Activated CD8-positive, alpha-beta memory T cell treated with anti-CD3 and anti-CD28 coated beads for 1 hour (primary cell): ENCODE results near the gene OR2G6.
"Not testable (repeated sequence)": the region's sequence is repeated elsewhere in the genome, so short reads cannot be mapped to it uniquely, and the experiment has no call there.

Source experiments
- DNase-seq, 2 donors: peaks; one replicate each; pipeline ENCODE4 v3.0.0-alpha.2; 2020; ENCODE audit warnings: low read depth in 1 of 2; ENCODE audit errors: extremely low read depth in 1 of 2

The OR2G6 gene

DNA sequence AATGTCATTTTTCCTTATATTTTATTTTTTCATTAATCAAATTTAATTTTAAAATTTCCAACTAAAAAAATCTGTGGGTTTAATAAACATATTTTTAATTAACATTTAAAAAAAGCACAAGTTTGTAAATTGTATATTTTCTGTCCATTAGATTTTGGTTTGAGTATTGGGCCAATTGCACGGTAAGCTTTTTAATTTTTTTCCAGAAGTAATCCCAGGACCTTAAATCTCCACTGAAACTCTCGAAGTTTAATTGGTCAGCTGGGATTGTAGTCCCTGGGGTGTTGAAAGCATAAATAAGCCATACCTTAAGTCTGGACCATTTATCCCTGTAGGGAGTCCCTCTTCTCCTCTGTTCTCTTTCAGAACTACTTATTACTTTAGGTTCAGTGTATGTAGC lies at the start of gene OR2G6:
Gene OR2G6 (plus strand): TSS at position 301 of the 400 bp plus-strand sequence. CDS start 13,574 bp downstream, outside the sequence.
- DNase-seq: not testable (repeated sequence)

DNA sequence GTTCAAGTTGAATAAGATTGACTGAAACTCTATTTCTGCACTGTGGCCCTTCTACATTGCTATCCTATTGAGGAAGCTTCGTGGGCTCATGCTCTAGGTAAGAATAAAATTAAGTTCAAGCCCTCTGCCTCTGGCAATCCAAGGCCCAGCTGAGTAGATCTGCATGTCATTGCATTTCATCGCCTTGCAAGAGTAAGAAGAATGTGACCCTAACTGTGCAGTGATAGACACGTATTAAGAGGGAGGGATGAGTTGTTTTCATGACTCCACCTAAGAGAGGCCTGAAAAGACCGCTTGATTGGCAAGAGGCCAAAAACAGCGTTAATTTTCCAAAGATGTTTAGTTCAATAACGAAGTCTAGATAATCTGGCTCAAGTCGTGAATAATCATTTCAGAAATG lies 48.8 kb upstream of the OR2G6 start:
- DNase-seq: not testable (repeated sequence)

- DNase-seq: no peak
Measured at GRCh38 chr1:248471154-248471553, 36.7 kb upstream of the OR2G6 start.

DNA sequence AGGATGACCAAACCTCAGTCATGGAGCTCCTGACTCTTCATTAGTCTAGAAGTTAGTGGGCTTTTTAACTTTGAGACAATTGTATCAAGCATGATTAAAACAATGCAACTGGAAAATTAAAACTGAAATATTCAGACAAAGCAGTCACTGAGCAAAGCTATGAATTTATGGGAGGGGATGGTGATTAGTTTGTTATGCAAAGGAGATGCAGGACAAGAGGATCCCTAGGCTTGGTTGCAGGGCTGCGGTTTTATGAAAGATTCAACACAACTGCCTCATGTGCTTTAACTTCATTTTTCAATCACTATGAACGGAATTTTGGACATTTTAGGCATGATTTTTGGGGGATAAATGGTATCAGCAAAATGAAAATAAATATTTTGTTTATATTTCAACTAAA lies 35.8 kb upstream of the OR2G6 start:
- DNase-seq: not testable (repeated sequence)

GRCh38 chr1:248473051-248473450 lies 34.8 kb upstream of the OR2G6 start, which contains the start of gene OR2T3:
Gene OR2T3, plus strand, starts transcription at chr1:248473351. Its CDS starts 0 bp downstream, at chr1:248473351.
- DNase-seq: not testable (repeated sequence)

GRCh38 chr1:248475660-248476059 lies 32.2 kb upstream of the OR2G6 start:
- DNase-seq: not testable (repeated sequence)

GRCh38 chr1:248481686-248482579 lies 25.9 kb upstream of the OR2G6 start:
- DNase-seq: not testable (repeated sequence)

DNA sequence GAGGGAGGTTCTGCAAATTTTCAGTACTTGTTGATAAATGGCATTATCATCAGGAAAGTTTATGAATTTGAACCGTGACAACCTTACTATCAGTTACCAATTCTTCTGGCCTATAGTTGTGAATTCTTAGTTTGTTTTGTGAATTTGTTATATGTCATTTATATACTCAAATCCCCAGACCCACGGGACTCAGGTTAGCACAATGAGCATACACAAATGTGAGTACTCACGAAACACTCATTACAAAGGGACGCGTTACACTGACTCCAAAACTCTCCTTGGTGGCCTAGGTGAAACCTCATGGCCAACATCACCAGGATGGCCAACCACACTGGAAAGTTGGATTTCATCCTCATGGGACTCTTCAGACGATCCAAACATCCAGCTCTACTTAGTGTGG lies 19.6 kb upstream of the OR2G6 start, which contains the start of gene OR2T5:
Gene OR2T5 (plus strand): TSS at position 301 of the 400 bp plus-strand sequence. CDS start 0 bp downstream, at position 301.
- not testable (repeated sequence) for DNase-seq

GRCh38 chr1:248496661-248497060 lies 11.2 kb upstream of the OR2G6 start:
- DNase-seq: not testable (repeated sequence)

GRCh38 chr1:248500305-248501035 lies 7.4 kb upstream of the OR2G6 start:
- not testable (repeated sequence) for DNase-seq

- DNase-seq: not testable (repeated sequence)
Measured at GRCh38 chr1:248510217-248510616, 2.3 kb downstream of the OR2G6 start.

- no peak for DNase-seq
Measured at GRCh38 chr1:248521856-248522255, 14.0 kb downstream of the OR2G6 start.

DNA sequence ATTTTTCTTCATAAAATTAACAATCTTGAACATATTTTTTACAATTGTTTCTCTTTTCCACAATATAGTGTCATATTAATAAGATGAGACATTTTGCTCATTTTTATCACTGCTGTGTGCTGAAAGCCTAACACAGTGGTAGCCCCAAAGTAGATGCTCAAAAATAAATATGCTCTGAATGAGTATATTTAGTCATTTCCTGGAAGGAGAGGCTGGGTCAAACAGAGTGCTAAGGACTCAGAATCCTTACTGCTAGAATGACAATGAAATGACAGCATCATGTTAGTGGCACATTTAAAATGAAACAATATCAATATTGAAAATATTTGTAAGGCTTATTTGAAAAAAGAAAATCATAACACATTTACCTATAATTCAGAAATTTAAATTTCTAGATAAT lies 29.6 kb downstream of the OR2G6 start:
- not testable (repeated sequence) for DNase-seq

DNA sequence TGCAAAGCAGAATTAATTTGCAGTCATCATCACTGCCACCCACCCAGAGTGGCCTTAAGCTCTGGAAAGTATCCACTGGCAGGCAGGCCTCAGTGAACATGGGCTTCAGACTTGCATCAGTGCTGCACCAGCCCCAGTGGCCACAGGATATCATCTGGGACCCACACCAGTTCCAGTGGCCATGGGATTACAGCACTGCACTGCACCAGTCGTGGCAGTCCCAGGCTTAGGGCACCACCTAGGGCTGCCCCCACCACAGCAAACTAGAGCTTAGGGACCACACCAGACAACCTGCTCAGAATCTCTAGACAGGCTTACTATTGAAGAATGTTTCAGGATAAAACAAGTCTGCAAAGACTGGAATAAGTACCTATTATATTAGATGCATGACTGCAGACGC lies 39.5 kb downstream of the OR2G6 start:
- DNase-seq: not testable (repeated sequence)

DNA sequence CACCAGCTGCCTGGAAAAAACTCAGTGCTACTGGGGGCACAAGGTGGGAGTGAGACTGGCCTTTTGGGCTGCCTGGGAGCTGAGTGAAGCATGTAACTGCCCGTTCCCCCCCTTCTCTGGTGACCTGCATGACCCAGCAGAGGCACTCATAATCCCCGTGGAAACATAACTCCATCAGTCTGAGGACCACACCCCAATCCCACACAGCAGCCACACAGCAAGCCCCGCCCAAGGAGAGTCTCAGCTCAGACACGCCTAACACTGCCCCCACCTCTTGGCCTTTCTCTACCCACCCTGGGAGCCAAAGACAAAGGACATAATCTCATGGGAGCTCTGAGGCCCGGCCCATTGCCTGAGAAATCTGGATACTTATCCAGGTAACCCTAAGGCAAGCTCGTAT lies 43.2 kb downstream of the OR2G6 start:
- not testable (repeated sequence) for DNase-seq

DNA sequence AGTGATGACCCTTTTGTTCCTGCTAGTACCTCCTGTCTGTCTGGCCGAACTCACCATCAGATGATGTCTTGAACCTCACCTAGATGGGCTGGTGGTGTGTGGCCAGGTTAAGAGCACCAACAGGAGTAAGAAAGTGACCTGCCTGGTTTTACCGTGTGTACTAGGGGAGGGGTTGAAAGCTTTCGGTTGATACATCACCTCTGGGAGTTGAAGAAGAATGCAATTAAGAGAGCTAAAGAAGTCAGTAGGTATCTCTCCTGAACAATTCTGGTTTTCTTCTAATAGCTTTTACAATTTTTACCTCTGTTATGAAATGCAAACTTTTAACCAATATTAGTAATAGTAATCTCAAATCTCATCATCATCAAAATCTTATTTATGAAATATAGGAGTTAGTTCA lies 54.8 kb downstream of the OR2G6 start, which contains the start of gene OR2T29:
Gene OR2T29 (minus strand): TSS at position 101 of the 400 bp plus-strand sequence. CDS start 3,281 bp downstream, outside the sequence.
- not testable (repeated sequence) for DNase-seq

GRCh38 chr1:248565530-248566373 lies 57.9 kb downstream of the OR2G6 start:
- not testable (repeated sequence) for DNase-seq

- not testable (repeated sequence) for DNase-seq
Measured at GRCh38 chr1:248569049-248569448, 61.2 kb downstream of the OR2G6 start.

DNA sequence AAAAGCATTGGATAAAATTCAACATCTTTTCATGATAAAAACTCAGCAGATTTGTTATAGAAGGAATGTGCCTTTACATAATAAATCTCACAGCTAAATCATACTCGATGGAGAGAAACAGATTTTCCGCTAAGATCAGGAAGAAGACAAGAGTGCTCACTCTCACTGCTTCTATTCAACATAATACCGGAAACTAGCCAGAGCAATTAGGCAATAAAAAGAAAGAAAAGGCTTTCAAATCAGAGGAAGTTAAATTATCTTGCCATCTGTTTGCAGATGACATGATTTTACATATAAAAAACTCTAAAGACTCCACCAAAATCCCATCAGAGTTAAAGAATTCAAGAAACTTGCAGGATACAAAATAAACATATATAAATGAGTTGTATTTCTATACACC lies 62.9 kb downstream of the OR2G6 start:
- DNase-seq: not testable (repeated sequence)

DNA sequence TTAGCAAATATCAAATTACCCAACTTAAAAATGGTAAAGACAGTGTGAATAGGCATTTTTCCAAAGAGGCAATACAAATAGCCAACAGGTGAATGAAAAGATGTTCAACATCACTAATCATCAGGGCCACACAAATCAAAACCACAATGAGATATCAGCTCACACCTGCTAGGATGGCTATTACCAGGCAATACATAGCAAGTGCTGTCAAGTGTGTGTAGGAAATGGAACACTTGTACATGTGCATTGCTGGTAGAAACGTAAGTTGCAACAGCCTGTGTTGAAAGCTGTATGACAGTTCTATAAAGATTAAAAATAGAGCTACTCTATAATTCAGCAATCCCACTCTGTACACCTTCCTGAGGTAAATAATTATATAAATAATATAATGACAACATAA lies 64.2 kb downstream of the OR2G6 start:
- DNase-seq: not testable (repeated sequence)
